ENCODE measurements around the gene CRAT. TPM values are rescaled to one million over a fixed set of nuclear protein-coding genes. Genes with fewer than 3 reads are reported as not detected.

The CRAT gene
- total RNA-seq, 1 experiment from 2014 or later, result 38.8 TPM

DNA sequence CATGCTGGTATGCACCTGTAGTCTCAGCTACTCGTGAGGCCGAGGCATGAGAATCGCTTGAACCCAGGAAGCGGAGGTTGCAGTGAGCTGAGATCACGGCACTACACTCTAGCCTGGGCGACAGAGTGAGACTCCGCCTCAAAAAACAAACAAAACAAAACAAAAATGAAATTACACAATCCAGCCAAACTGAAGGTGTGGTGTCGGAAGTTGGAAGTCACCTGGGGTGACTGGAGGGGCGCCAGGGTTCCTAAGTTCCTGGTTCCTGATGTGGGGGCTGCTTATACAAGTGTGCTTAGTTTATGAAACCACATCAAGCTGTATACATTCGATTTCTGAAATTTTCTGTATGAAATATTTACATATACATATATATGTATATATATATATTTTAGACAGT, 33.4 kb downstream of the CRAT start:
- TF ChIP-seq SIN3A (IDR thresholded peaks at IDR 0.05; ENCODE audit: borderline replicate concordance, insufficient read depth, low read depth, low read length) (no peak), POLR2AphosphoS5 (IDR thresholded peaks at IDR 0.05; ENCODE audit: low read depth, low read length) (no peak), CTCF (IDR thresholded peaks at IDR 0.05) (no peak)
- Histone ChIP-seq H3K4me3 (ENCODE audit: low read depth in 2 of 2, low read length in 2 of 2) (no peak overlapping the region), H3K4me1 (ENCODE audit: control insufficient read depth, insufficient read depth, low read length) (peaks cover 8% of the 10 kb centered on the region; the same call in 1 of the 2 replicates), H3K27ac (ENCODE audit: low read length) (no peak overlapping the region), H3K27me3 (ENCODE audit: control insufficient read depth, insufficient read depth, low read length) (no peaks in the 10 kb centered on the region), H3K9me3 (ENCODE audit: control insufficient read depth, insufficient read depth, low read depth, low read length) (no peaks in the 10 kb centered on the region), H3K36me3 (ENCODE audit: control insufficient read depth, insufficient read depth, low read length) (0 out of 2 replicates have a peak, but pooled peaks cover 2% of the 10 kb centered on the region)
- intact Hi-C loops (cut with micrococcal nuclease; ENCODE audit: unreplicated experiment) (no loop called here), in situ Hi-C loops (cut with HindIII; ENCODE audit: low pct_unique_long_range_greater_than_20kb, low sequenced_read_pairs) (no loop called here)
- POLR2A ChIA-PET, result no interaction called here
- CTCF ChIA-PET, result no interaction called here
- no peak for ATAC-seq
- no TSS peak for BruUV-seq (replicated peaks)
- no peak for DNase-seq (ENCODE audit: low read depth, low spot score)

DNA sequence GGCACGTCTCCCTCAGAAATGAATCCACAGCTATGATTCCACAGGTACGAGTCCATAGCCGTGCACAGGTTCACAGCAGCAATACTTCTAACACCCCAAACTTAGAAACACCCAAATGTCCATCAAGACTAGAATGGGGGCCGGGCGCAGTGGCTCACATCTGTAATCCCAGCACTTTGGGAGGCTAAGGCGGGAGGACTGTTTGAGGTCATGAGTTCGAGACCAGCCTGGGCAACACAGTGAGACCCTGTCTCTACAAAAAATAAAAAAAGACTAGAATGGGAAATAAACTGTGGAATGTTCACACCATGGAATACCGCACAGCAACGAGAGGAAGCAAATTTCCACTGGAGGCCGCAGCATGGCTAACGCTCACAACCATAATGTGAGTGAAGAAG, 34.0 kb downstream of the CRAT start:
- in situ Hi-C loops (cut with HindIII; ENCODE audit: low pct_unique_long_range_greater_than_20kb, low sequenced_read_pairs), result no loop called here
- Histone ChIP-seq H3K27me3 (ENCODE audit: control insufficient read depth, insufficient read depth, low read length) (no peaks in the 10 kb centered on the region), H3K27ac (ENCODE audit: low read length) (no peak overlapping the region), H3K4me1 (ENCODE audit: control insufficient read depth, insufficient read depth, low read length) (0 out of 2 replicates have a peak, but pooled peaks cover 3% of the 10 kb centered on the region), H3K9me3 (ENCODE audit: control insufficient read depth, insufficient read depth, low read depth, low read length) (no peaks in the 10 kb centered on the region), H3K36me3 (ENCODE audit: control insufficient read depth, insufficient read depth, low read length) (0 out of 2 replicates have a peak, but pooled peaks cover 2% of the 10 kb centered on the region), H3K4me3 (ENCODE audit: low read depth in 2 of 2, low read length in 2 of 2) (no peak overlapping the region)
- TF ChIP-seq, protein P1, sequence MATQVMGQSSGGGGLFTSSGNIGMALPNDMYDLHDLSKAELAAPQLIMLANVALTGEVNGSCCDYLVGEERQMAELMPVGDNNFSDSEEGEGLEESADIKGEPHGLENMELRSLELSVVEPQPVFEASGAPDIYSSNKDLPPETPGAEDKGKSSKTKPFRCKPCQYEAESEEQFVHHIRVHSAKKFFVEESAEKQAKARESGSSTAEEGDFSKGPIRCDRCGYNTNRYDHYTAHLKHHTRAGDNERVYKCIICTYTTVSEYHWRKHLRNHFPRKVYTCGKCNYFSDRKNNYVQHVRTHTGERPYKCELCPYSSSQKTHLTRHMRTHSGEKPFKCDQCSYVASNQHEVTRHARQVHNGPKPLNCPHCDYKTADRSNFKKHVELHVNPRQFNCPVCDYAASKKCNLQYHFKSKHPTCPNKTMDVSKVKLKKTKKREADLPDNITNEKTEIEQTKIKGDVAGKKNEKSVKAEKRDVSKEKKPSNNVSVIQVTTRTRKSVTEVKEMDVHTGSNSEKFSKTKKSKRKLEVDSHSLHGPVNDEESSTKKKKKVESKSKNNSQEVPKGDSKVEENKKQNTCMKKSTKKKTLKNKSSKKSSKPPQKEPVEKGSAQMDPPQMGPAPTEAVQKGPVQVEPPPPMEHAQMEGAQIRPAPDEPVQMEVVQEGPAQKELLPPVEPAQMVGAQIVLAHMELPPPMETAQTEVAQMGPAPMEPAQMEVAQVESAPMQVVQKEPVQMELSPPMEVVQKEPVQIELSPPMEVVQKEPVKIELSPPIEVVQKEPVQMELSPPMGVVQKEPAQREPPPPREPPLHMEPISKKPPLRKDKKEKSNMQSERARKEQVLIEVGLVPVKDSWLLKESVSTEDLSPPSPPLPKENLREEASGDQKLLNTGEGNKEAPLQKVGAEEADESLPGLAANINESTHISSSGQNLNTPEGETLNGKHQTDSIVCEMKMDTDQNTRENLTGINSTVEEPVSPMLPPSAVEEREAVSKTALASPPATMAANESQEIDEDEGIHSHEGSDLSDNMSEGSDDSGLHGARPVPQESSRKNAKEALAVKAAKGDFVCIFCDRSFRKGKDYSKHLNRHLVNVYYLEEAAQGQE (IDR thresholded peaks at IDR 0.05; ENCODE audit: insufficient read depth in 1 of 2, low read depth in 2 of 2, low read length in 1 of 2), result no peak
- no peak for TF ChIP-seq TCF7L2 (IDR thresholded peaks at IDR 0.05; ENCODE audit: low read depth, low read length)
- TF ChIP-seq CTCF (IDR thresholded peaks at IDR 0.05), result no peak
- TF ChIP-seq SIN3A (IDR thresholded peaks at IDR 0.05; ENCODE audit: borderline replicate concordance, insufficient read depth, low read depth, low read length), result no peak
- TF ChIP-seq POLR2AphosphoS5 (IDR thresholded peaks at IDR 0.05; ENCODE audit: low read depth, low read length), result no peak
- no TSS peak for BruUV-seq (replicated peaks)
- ATAC-seq (no peak), DNase-seq (ENCODE audit: low read depth, low spot score) (no peak)
- ChIA-PET POLR2A (no interaction called here), CTCF (no interaction called here)
- intact Hi-C loops (cut with micrococcal nuclease; ENCODE audit: unreplicated experiment), result no loop called here
